NCI-H1092 treated with DMSO at 0.1 percent for 48 hours (cell line): ENCODE results near the gene CBX1.

Experiments
- DNase-seq: peaks from one replicate; lab custom pipeline; 2025; lab: John Stamatoyannopoulos, UW

CBX1 gene

DNA sequence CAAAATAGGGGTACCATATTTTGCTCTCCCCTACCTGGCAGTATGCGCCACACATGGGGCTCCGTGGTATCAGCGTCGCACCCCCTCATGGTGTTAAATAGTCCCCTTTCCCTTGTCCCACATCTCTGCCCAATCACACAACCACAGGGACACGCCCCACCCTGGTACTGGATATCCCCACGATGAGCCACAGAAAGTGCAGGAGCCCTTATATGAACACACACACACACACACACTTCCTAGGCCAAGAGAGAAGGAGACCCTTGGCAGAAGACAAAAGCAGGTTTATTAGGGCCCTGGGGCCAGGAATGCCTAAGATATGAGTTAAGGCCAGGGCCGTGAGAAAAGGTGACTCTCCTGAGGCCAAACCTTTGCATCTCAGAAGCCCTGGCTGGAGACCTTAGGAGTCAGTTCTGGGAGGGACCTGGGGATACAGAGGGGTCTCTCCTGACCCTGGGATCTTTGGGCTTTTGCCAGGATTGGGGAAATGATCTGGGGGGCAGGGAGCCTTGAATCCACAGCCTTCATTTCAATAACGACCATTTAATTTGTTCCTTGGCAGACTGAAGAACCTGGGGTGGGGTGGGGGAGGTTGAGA, 75.3 kb downstream of the CBX1 start:
- no peak for DNase-seq

- DNase-seq = peak; percentile 96
Measured at GRCh38 chr17:48025040-48025903, 76.0 kb downstream of the CBX1 start.

- peak; percentile 55 for DNase-seq
Measured at GRCh38 chr17:48024149-48025039, 76.9 kb downstream of the CBX1 start.

- DNase-seq = peak; percentile 89
Measured at GRCh38 chr17:48023400-48024148, 77.7 kb downstream of the CBX1 start.

DNA sequence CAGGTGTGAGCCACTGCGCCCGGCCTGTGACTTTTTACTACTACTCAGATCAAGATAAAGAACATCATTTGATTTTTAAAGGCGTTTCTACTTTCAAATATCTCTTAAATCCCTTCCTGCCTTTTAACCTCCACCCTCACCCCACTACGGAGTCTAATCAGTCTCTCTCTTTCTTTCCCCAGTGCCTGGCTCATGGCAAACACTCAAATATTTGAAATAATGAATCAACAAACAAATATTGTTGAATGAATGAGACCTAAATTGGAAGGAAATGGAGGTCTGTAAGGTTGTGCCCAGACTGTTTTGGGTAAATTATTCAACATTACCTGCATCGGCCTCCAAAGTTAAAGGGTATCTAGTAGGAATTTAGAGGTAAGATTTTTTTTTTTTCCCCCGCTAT, 78.4 kb downstream of the CBX1 start:
- DNase-seq = no peak

- DNase-seq = no peak
Measured at GRCh38 chr17:48021934-48022333, 79.3 kb downstream of the CBX1 start.
